HEK293 (cell line): Measurements from ENCODE around the gene RPS6KA1.
A peak's percentile ranks its signal among the peaks of the same experiment; 100 is the strongest.
"Not testable (repeated sequence)": the region's sequence is repeated elsewhere in the genome, so short reads cannot be mapped to it uniquely, and the experiment has no call there.

Source experiments
- CTCF ChIA-PET: fragments of 350-600 bp; formaldehyde crosslinking; extraction: SDS; loops from one replicate; lab custom pipeline; 2021; ENCODE audit warnings: antibody characterized with exemption; lab: Yijun Ruan, JAX
- POLR2A ChIA-PET: fragments of 300-600 bp; formaldehyde crosslinking; extraction: SDS; loops from one replicate; lab custom pipeline; 2020; ENCODE audit warnings: antibody characterized with exemption, inconsistent platforms; lab: Yijun Ruan, JAX
- H3K27ac ChIP-seq: fragments of 200-500 bp; sonication (Bioruptor generic); 2 replicates; pipeline ENCODE4 v1.5.1; 2014; ENCODE audit warnings: low read depth, low read length, control low read depth, inconsistent platforms; ENCODE audit errors: extremely low read depth
- H3K36me3 ChIP-seq, 2 experiments: fragments of 200-500 bp in 1 of 2; sonication (Bioruptor generic) in 1 of 2; 1 replicate in 1 of 2; 2 replicates in 1 of 2; pipeline ENCODE4 v1.5.1; 2014 to 2017; ENCODE audit warnings: inconsistent platforms in 2 of 2, low read length in 2 of 2; ENCODE audit not compliant: control insufficient read depth in 2 of 2, insufficient read depth in 1 of 2
- H3K4me1 ChIP-seq: fragments of 200-500 bp; sonication (Bioruptor generic); 2 replicates; pipeline ENCODE4 v1.5.1; 2014; ENCODE audit warnings: mild to moderate bottlenecking, low read length, inconsistent platforms; ENCODE audit not compliant: control insufficient read depth, insufficient read depth
- H3K4me3 ChIP-seq: 2 replicates; pipeline ENCODE4 v1.5.1; 2011; ENCODE audit warnings: low read depth, mild to moderate bottlenecking, control low read depth, low read length, moderate library complexity
- H3K9me3 ChIP-seq: fragments of 200-500 bp; sonication (Bioruptor generic); 2 replicates; pipeline ENCODE4 v1.5.1; 2014; ENCODE audit warnings: low read depth, low read length, inconsistent platforms; ENCODE audit not compliant: control insufficient read depth, insufficient read depth
- GFI1B ChIP-seq: fragments of 450-650 bp; formaldehyde crosslinking; IDR thresholded peaks from 2 replicates; pipeline ENCODE4 v1.5.1; 2016; ENCODE audit warnings: missing biosample characterization, missing genetic modification characterization
- GLIS1 ChIP-seq: fragments of 450-650 bp; formaldehyde crosslinking; IDR thresholded peaks from 2 replicates; pipeline ENCODE4 v1.5.1; 2016; ENCODE audit warnings: missing biosample characterization, missing genetic modification characterization
- KLF17 ChIP-seq: fragments of 450-650 bp; formaldehyde crosslinking; IDR thresholded peaks from 2 replicates; pipeline ENCODE4 v1.5.1; 2016; ENCODE audit warnings: missing biosample characterization, missing genetic modification characterization
- ZBTB17 ChIP-seq: fragments of 450-650 bp; formaldehyde crosslinking; IDR thresholded peaks from 2 replicates; pipeline ENCODE4 v1.5.1; 2016; ENCODE audit warnings: missing biosample characterization, missing genetic modification characterization
- ZNF121 ChIP-seq: fragments of 450-650 bp; formaldehyde crosslinking; IDR thresholded peaks from 2 replicates; pipeline ENCODE4 v1.5.1; 2016; ENCODE audit warnings: missing biosample characterization, missing genetic modification characterization
- ZNF148 ChIP-seq: fragments of 450-650 bp; formaldehyde crosslinking; IDR thresholded peaks from 2 replicates; pipeline ENCODE4 v1.5.0; 2017; ENCODE audit warnings: missing biosample characterization, missing genetic modification characterization, borderline replicate concordance
- ZNF184 ChIP-seq: fragments of 450-650 bp; IDR thresholded peaks from 2 replicates; pipeline ENCODE4 v1.5.1; 2018; ENCODE audit warnings: missing biosample characterization, mild to moderate bottlenecking, missing genetic modification characterization
- ZNF202 ChIP-seq: fragments of 450-650 bp; formaldehyde crosslinking; IDR thresholded peaks from 2 replicates; pipeline ENCODE4 v1.5.1; 2016; ENCODE audit warnings: missing biosample characterization, missing genetic modification characterization, borderline replicate concordance
- ZNF26 ChIP-seq: fragments of 450-650 bp; formaldehyde crosslinking; IDR thresholded peaks from 2 replicates; pipeline ENCODE4 v1.5.1; 2016; ENCODE audit warnings: missing biosample characterization, missing genetic modification characterization
- ZNF514 ChIP-seq: fragments of 450-650 bp; formaldehyde crosslinking; IDR thresholded peaks from 2 replicates; pipeline ENCODE4 v1.5.1; 2016; ENCODE audit warnings: missing biosample characterization, missing genetic modification characterization
- ZNF544 ChIP-seq: fragments of 450-650 bp; formaldehyde crosslinking; IDR thresholded peaks from 2 replicates; pipeline ENCODE4 v1.5.0; 2017; ENCODE audit warnings: missing biosample characterization, missing genetic modification characterization
- ZNF658 ChIP-seq: fragments of 450-650 bp; formaldehyde crosslinking; IDR thresholded peaks from 2 replicates; pipeline ENCODE4; 2016; ENCODE audit warnings: missing biosample characterization, missing genetic modification characterization
- ZNF670 ChIP-seq: fragments of 450-650 bp; formaldehyde crosslinking; IDR thresholded peaks from 2 replicates; pipeline ENCODE4 v1.5.1; 2016; ENCODE audit warnings: missing biosample characterization, missing genetic modification characterization, low read depth
- ZNF704 ChIP-seq: fragments of 450-650 bp; formaldehyde crosslinking; IDR thresholded peaks from 2 replicates; pipeline ENCODE4 v1.5.1; 2016; ENCODE audit warnings: missing biosample characterization, missing genetic modification characterization
- ZNF837 ChIP-seq: fragments of 450-650 bp; formaldehyde crosslinking; IDR thresholded peaks from 2 replicates; pipeline ENCODE4 v1.5.1; 2016; ENCODE audit warnings: missing biosample characterization, missing genetic modification characterization
- ZSCAN30 ChIP-seq: fragments of 450-650 bp; IDR thresholded peaks from 2 replicates; pipeline ENCODE4 v1.5.1; 2018; ENCODE audit warnings: missing biosample characterization, mild to moderate bottlenecking, missing genetic modification characterization, moderate library complexity

Gene RPS6KA1

GRCh38 chr1:26510711-26511110, 18.9 kb upstream of the RPS6KA1 start:
- CTCF ChIA-PET: interaction anchor here (0.6 to 1.5 kb wide), 2 partner anchors 9 to 10 kb away, joined by 3 to 6 read pairs; no protein-coding TSS in a partner anchor
- H3K36me3 ChIP-seq, H3K9me3 ChIP-seq, H3K4me3 ChIP-seq, H3K27ac ChIP-seq, POLR2A ChIA-PET, H3K4me1 ChIP-seq: not testable (repeated sequence)
- TF ChIP-seq GLIS1 (0 out of 2 replicates have a peak, but pooled peaks have one; percentile 23), ZNF121 (tag by site-specific recombination) (0 out of 2 replicates have a peak, but pooled peaks have one; percentile 31)

- POLR2A ChIA-PET: interaction anchor here (0.7 kb wide), 1 partner anchor 1595 kb away, joined by 3 read pairs; no protein-coding TSS in a partner anchor
Measured at GRCh38 chr1:26515836-26516235, 13.7 kb upstream of the RPS6KA1 start.

GRCh38 chr1:26516987-26517765, 12.4 kb upstream of the RPS6KA1 start:
- H3K9me3 ChIP-seq: no peaks in the 10 kb centered on the region
- H3K4me1 ChIP-seq: no peaks in the 10 kb centered on the region
- no peak overlapping the region for H3K4me3 ChIP-seq
- ChIA-PET CTCF (interaction anchor here (1.0 to 1.6 kb wide), 4 partner anchors 13 to 362 kb away, joined by 3 to 8 read pairs (median 4); no protein-coding TSS in a partner anchor), POLR2A (interaction anchor here (0.7 kb wide), 3 partner anchors 16 to 708 kb away, joined by 3 to 5 read pairs (median 4); no protein-coding TSS in a partner anchor)
- no peak overlapping the region for H3K27ac ChIP-seq
- no peaks in the 10 kb centered on the region for H3K36me3 ChIP-seq
- TF ChIP-seq ZNF121 (tag by site-specific recombination) (peak; percentile 83; the same call in 1 of the 2 replicates), KLF17 (tag by site-specific recombination) (no peak)

More at GRCh38 chr1:26515836-26516235, 13.7 kb upstream of the RPS6KA1 start:
- not testable (repeated sequence) for H3K36me3 ChIP-seq, H3K4me1 ChIP-seq, H3K4me3 ChIP-seq, H3K27ac ChIP-seq, H3K9me3 ChIP-seq
- CTCF ChIA-PET: interaction anchor here (1.0 kb wide), 1 partner anchor 15 kb away, joined by 3 read pairs; no protein-coding TSS in a partner anchor

GRCh38 chr1:26517766-26518049, 11.9 kb upstream of the RPS6KA1 start:
- no peaks in the 10 kb centered on the region for H3K36me3 ChIP-seq
- H3K4me1 ChIP-seq: no peaks in the 10 kb centered on the region
- no peaks in the 10 kb centered on the region for H3K9me3 ChIP-seq
- POLR2A ChIA-PET: interaction anchor here (0.7 kb wide), 1 partner anchor 17 kb away, joined by 4 read pairs; no protein-coding TSS in a partner anchor
- CTCF ChIA-PET: interaction anchor here (1.1 to 1.6 kb wide), 3 partner anchors 17 to 361 kb away, joined by 3 to 8 read pairs (median 5); no protein-coding TSS in a partner anchor
- TF ChIP-seq ZNF658 (tag by site-specific recombination) (no peak), ZNF202 (tag by site-specific recombination) (no peak), ZNF184 (tag by site-specific recombination) (no peak), ZNF837 (tag by site-specific recombination) (no peak), ZNF704 (no peak), ZSCAN30 (no peak), ZNF26 (tag by site-specific recombination) (no peak), ZNF670 (tag by site-specific recombination) (no peak), ZNF544 (tag by site-specific recombination) (no peak), ZBTB17 (tag by site-specific recombination) (no peak), ZNF514 (tag by site-specific recombination) (no peak), ZNF148 (tag by site-specific recombination) (no peak), GFI1B (tag by site-specific recombination) (no peak)
- H3K27ac ChIP-seq: no peak overlapping the region
- no peak overlapping the region for H3K4me3 ChIP-seq
